Psoas muscle (tissue), 8 donors: ENCODE results near the gene DLK1. TPM values are rescaled to one million over a fixed set of nuclear protein-coding genes. Genes with fewer than 3 reads are reported as not detected.

Experiments
- ATAC-seq, 4 donors: fragments of 200-7000 bp; cut with Tn5 transposase; one replicate each; pipeline ENCODE4 v1.9.1; 2020; ENCODE audit warnings: moderate library complexity in 3 of 4, mild to moderate bottlenecking in 2 of 4
- DNase-seq, 2 donors: peaks; one replicate each; pipeline ENCODE4 v3.0.0-alpha.2; 2020
- H3K27ac ChIP-seq: fragments of 200-600 bp; one replicate; pipeline ENCODE4 v1.8.0; 2022
- H3K27me3 ChIP-seq, 3 donors: fragments of 200-600 bp in 1 of 3; one replicate each; pipeline versions ENCODE4 v1.6.1 to v1.8.0; 2013 to 2022; ENCODE audit warnings: low read length in 2 of 3, mild to moderate bottlenecking in 2 of 3, moderate library complexity in 1 of 3; ENCODE audit not compliant: insufficient read depth in 3 of 3
- H3K36me3 ChIP-seq, 2 donors: fragments of 200-600 bp in 1 of 2; one replicate each; pipeline versions ENCODE4 v1.6.1 to v1.8.0; 2013 to 2022; ENCODE audit warnings: low read depth in 1 of 2, mild to moderate bottlenecking in 1 of 2, moderate library complexity in 1 of 2; ENCODE audit not compliant: insufficient read depth in 1 of 2
- H3K4me1 ChIP-seq: fragments of 200-600 bp; one replicate; pipeline ENCODE4 v1.8.0; 2022
- H3K4me3 ChIP-seq: fragments of 200-600 bp; one replicate; pipeline ENCODE4 v1.8.0; 2022; ENCODE audit warnings: mild to moderate bottlenecking
- H3K9me3 ChIP-seq: fragments of 200-600 bp; one replicate; pipeline ENCODE4 v1.8.0; 2022
- CTCF ChIP-seq: fragments of 200-600 bp; IDR thresholded peaks from one replicate; pipeline ENCODE4 v1.8.0; 2022; ENCODE audit warnings: antibody characterized with exemption
- WGBS, 3 donors: extraction: QIAGEN DNeasy Blood & Tissue Kit; methylation state at CpG; one replicate each; pipeline versions ENCODE4 v1.1.6 to v1.1.7; 2013; 5-methylcytosine and 5-hydroxymethylcytosine counted together
- intact Hi-C, 2 donors: fragments of 100-400 bp; cut with DNase I; formaldehyde crosslinking; loops; one replicate each; pipeline versions ENCODE4 v1.11.0 to v1.14.2; 2022
- polyA plus RNA-seq, 3 donors: library from polyadenylated mRNA; stranded (reverse); fragments of 200-250 nt; gene quantifications; one replicate each; pipeline ENCODE4 v1.2.3, GENCODE V29; 2013
- total RNA-seq, 4 donors: library from RNA; stranded (reverse); fragmentation: NEBNext Ultra II Directional in 2 of 4; extraction: Animal tissue kit (Norgen Biotek cat#: 25700) in 2 of 4; gene quantifications; one replicate each; pipeline versions ENCODE4 v1.2.1 to v1.2.4, GENCODE V29; 2021 to 2023
- donor health status: healthy with polysubstance abuse.
- donor health status: DM: no; HTN: no; CAD: no; lungs with moderate emphysema.
- donor health status: Bipolar disorder and iron deficiency.
- donor health status: healthy.
- donor health status: DM: yes; HTN: yes; CAD: no.
- donor health status: DM: no; HTN: no; CAD: no.
- donor health status: DM: no; HTN: no; CAD: no.
- donor health status: DM: yes; HTN: yes; CAD: no.

DLK1 gene
- total and polyA plus RNA-seq, 7 donors: 2.6 to 39.9 (median 12.1) TPM

GRCh38 chr14:100710391-100710790 is 16.3 kb upstream of the DLK1 start:
- intact Hi-C loops: no loop called here
- Histone ChIP-seq H3K4me3 (no peak overlapping the region), H3K36me3 (no peaks in the 10 kb centered on the region), H3K9me3 (no peaks in the 10 kb centered on the region), H3K27me3 (peaks cover 0 to 51% (median 11%) of the 10 kb centered on the region in 3 donors), H3K27ac (no peak overlapping the region), H3K4me1 (no peaks in the 10 kb centered on the region)
- DNase-seq (no peak), ATAC-seq (no peak)
- 86 to 89% (median 87%) methylated on average over 12 of the region's 12 CpGs for WGBS, 3 donors
- no peak for TF ChIP-seq CTCF

GRCh38 chr14:100710826-100711462 is 15.7 kb upstream of the DLK1 start:
- intact Hi-C loops: no loop called here
- DNase-seq (peak in 1 of 2 donors; percentile 34), ATAC-seq (peak in 1 of 4 donors; percentile 21)
- H3K36me3 ChIP-seq: no peaks in the 10 kb centered on the region
- H3K4me1 ChIP-seq: no peaks in the 10 kb centered on the region
- peaks cover 0 to 51% (median 11%) of the 10 kb centered on the region in 3 donors for H3K27me3 ChIP-seq
- 46 to 48% (median 47%) methylated on average over 18 of the region's 18 CpGs for WGBS, 3 donors
- no peaks in the 10 kb centered on the region for H3K9me3 ChIP-seq
- no peak for TF ChIP-seq CTCF
- H3K4me3 ChIP-seq: no peak overlapping the region
- H3K27ac ChIP-seq: no peak overlapping the region

- no peaks in the 10 kb centered on the region for H3K36me3 ChIP-seq
- DNase-seq (peak in 1 of 2 donors; percentile 72), ATAC-seq (no peak)
- 55 to 64% (median 57%) methylated on average over 12 of the region's 12 CpGs for WGBS, 3 donors
- intact Hi-C loops: no loop called here
- TF ChIP-seq CTCF: no peak
- H3K4me1 ChIP-seq: no peaks in the 10 kb centered on the region
- no peaks in the 10 kb centered on the region for H3K9me3 ChIP-seq
- peaks cover 0 to 54% (median 16%) of the 10 kb centered on the region in 3 donors for H3K27me3 ChIP-seq
- no peak overlapping the region for H3K27ac ChIP-seq
- no peak overlapping the region for H3K4me3 ChIP-seq
Observed at GRCh38 chr14:100711493-100711892, 15.2 kb upstream of the DLK1 start.

- Histone ChIP-seq H3K27ac (no peak overlapping the region), H3K36me3 (no peaks in the 10 kb centered on the region), H3K9me3 (no peaks in the 10 kb centered on the region), H3K27me3 (peaks cover 0 to 56% (median 16%) of the 10 kb centered on the region in 3 donors), H3K4me3 (no peak overlapping the region), H3K4me1 (no peaks in the 10 kb centered on the region)
- ATAC-seq: no peak
- TF ChIP-seq CTCF: no peak
- intact Hi-C loops: no loop called here
- WGBS, 3 donors: 66 to 88% (median 71%) methylated on average over 7 of the region's 7 CpGs
- no peak for DNase-seq
Observed at GRCh38 chr14:100712490-100712889, 14.2 kb upstream of the DLK1 start.

- Histone ChIP-seq H3K36me3 (no peaks in the 10 kb centered on the region), H3K9me3 (no peaks in the 10 kb centered on the region), H3K27ac (no peak overlapping the region), H3K4me3 (no peak overlapping the region), H3K4me1 (no peaks in the 10 kb centered on the region), H3K27me3 (peaks cover 0 to 49% (median 16%) of the 10 kb centered on the region in 3 donors)
- DNase-seq (no peak), ATAC-seq (no peak)
- intact Hi-C loops: no loop called here
- 33 to 55% (median 40%) methylated on average over 10 of the region's 10 CpGs for WGBS, 3 donors
- TF ChIP-seq CTCF: no peak
Observed at GRCh38 chr14:100713705-100714104, 13.0 kb upstream of the DLK1 start.
